ENCODE data around the gene RXFP4. TPM values are rescaled to one million over a fixed set of nuclear protein-coding genes. Genes with fewer than 3 reads are reported as not detected.

RXFP4 gene
- total and polyA plus RNA-seq, 2 donors (not counting 1 experiment from before 2014, with no cell fraction given): 0.12 TPM; not detected in 1

DNA sequence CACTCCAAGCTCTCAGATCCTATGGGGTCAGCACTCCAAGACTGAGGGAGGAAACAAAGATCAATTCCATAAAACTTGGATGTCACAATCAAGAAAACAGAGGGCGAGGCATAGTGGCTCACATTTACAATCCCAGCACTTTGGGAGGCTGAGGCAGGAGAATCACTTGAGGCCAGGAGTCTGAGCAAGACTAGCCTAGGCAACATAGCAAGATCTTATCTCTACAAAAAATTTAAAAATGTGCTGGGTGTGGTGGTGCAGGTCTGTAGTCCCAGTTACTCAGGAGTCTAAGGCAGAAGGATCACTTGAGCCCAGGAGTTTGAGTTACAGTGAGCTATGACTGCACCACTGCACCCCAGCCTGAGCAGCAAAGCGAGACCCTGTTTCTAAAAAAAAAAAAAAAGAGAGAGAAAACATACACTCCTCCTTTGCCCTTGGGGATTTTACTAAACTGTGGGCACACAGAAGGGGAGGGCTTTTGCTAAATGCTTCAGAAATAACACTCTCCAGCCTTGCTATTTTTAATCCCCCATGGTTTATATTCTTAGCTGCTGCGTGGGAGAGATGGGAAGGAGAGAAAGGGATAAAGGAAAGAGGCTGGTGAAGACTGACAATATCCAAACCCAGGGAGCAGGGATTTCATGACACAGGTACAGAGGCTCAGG, 18.8 kb downstream of the RXFP4 start:
- H3K4me3 Mint-ChIP-seq: peak overlapping the region; percentile 65
- ATAC-seq (ENCODE audit: low read depth) (peak; percentile 86), DNase-seq (peak; percentile 51)
- ChIA-PET CTCF (interaction anchor here (0.7 to 5.0 kb wide), 15 partner anchors 10 to 33 kb away, joined by 3 to 41 read pairs (median 4); partner anchors contain the start of genes ARHGEF2 and KHDC4), POLR2A (interaction anchor here (0.5 to 4.4 kb wide), 10 partner anchors 11 to 74 kb away, joined by 3 to 33 read pairs (median 4); partner anchors contain the start of genes ARHGEF2 and KHDC4)
- no peak for TF ChIP-seq EZH2 (IDR thresholded peaks at IDR 0.05; ENCODE audit: borderline replicate concordance, insufficient read depth, low read depth, low read length, poor library complexity, severe bottlenecking)
- TF ChIP-seq, protein P1, sequence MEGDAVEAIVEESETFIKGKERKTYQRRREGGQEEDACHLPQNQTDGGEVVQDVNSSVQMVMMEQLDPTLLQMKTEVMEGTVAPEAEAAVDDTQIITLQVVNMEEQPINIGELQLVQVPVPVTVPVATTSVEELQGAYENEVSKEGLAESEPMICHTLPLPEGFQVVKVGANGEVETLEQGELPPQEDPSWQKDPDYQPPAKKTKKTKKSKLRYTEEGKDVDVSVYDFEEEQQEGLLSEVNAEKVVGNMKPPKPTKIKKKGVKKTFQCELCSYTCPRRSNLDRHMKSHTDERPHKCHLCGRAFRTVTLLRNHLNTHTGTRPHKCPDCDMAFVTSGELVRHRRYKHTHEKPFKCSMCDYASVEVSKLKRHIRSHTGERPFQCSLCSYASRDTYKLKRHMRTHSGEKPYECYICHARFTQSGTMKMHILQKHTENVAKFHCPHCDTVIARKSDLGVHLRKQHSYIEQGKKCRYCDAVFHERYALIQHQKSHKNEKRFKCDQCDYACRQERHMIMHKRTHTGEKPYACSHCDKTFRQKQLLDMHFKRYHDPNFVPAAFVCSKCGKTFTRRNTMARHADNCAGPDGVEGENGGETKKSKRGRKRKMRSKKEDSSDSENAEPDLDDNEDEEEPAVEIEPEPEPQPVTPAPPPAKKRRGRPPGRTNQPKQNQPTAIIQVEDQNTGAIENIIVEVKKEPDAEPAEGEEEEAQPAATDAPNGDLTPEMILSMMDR (IDR thresholded peaks at IDR 0.05): no peak
- peak overlapping the region; percentile 51 to 69 for H3K27ac ChIP-seq (ENCODE audit: low read length in 2 of 2)
- intact Hi-C loops (cut with micrococcal nuclease): loop anchor here (1.0 kb wide), 3 partner anchors 14 to 29 kb away; no protein-coding TSS in a partner anchor
- no peaks in the 10 kb centered on the region for H3K9me3 Mint-ChIP-seq (ENCODE audit: insufficient read depth)
- H3K4me3 ChIP-seq (ENCODE audit: control extremely low read depth in 1 of 5, extremely low read depth in 1 of 5, insufficient read depth in 1 of 5, low read depth in 2 of 5, low read length in 4 of 5): peak overlapping the region in 2 of 5 experiments; percentile 11 to 29
- H3K4me1 Mint-ChIP-seq: peaks cover 53% of the 10 kb centered on the region
- WGBS (ENCODE audit: insufficient coverage): no CpG with 5 or more reads among the region's 3 CpGs
- peak overlapping the region; percentile 82 for H3K27ac Mint-ChIP-seq
- peak overlapping the region; percentile 70 for H3K4me2 ChIP-seq (replicated peaks; ENCODE audit: low read depth, low read length, poor library complexity, severe bottlenecking)
- no peak overlapping the region for H2AFZ ChIP-seq (ENCODE audit: insufficient read depth, low read depth, low read length, poor library complexity, severe bottlenecking)
- H4K20me1 ChIP-seq (ENCODE audit: control insufficient read depth, insufficient read depth, low read length, poor library complexity, severe bottlenecking): peaks cover 47% of the 10 kb centered on the region
- H3K4me1 ChIP-seq (ENCODE audit: control insufficient read depth in 2 of 2, insufficient read depth in 2 of 2, low read length in 2 of 2): peaks cover 38 to 51% of the 10 kb centered on the region in 2 donors
- no peaks in the 10 kb centered on the region for H3K9me3 ChIP-seq (ENCODE audit: control extremely low read depth in 1 of 3, control insufficient read depth in 2 of 3, insufficient read depth in 1 of 3, low read length in 2 of 3)
- H3K9ac ChIP-seq (ENCODE audit: low read length): peak overlapping the region; percentile 36
- H3K27me3 Mint-ChIP-seq: no peaks in the 10 kb centered on the region
- no peaks in the 10 kb centered on the region for H3K27me3 ChIP-seq (replicated peaks in 1 of 4; ENCODE audit: control extremely low read depth in 1 of 4, control insufficient read depth in 3 of 4, insufficient read depth in 4 of 4, low read length in 3 of 4)
- peaks cover 7 to 87% of the 10 kb centered on the region in 2 experiments for H3K36me3 ChIP-seq (replicated peaks in 1 of 2; ENCODE audit: control extremely low read depth in 1 of 2, control insufficient read depth in 1 of 2, extremely low read depth in 1 of 2, insufficient read depth in 2 of 2, low read length in 1 of 2)
- peaks cover 64% of the 10 kb centered on the region for H3K79me2 ChIP-seq (ENCODE audit: control insufficient read depth, insufficient read depth, low read length)

DNA sequence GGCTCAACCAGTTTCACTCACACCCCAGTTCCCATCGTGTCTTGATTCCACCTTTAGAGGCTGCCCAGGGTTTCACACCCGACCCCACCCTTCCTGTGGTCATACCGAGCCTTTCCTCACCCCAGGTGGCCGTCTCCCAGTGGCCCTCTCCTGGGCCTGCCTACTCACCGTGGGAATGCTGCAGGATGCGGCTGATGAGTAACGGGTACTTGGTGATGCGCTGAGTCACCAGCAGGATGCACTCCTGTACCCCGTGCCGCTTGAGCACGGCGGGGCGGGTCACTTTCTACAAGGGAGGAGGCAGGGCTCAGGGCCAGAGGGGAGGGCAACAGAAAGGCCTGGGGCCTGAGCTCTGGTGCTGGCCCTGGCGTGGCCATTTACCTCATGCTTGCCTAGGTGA, 20.5 kb downstream of the RXFP4 start:
- Histone ChIP-seq H3K27ac (ENCODE audit: low read length in 2 of 2) (peak overlapping the region; percentile 28 to 69), H3K27me3 (replicated peaks in 1 of 4; ENCODE audit: control extremely low read depth in 1 of 4, control insufficient read depth in 3 of 4, insufficient read depth in 4 of 4, low read length in 3 of 4) (no peaks in the 10 kb centered on the region), H3K4me3 (ENCODE audit: control extremely low read depth in 1 of 5, extremely low read depth in 1 of 5, insufficient read depth in 1 of 5, low read depth in 2 of 5, low read length in 4 of 5) (no peak overlapping the region), H3K79me2 (ENCODE audit: control insufficient read depth, insufficient read depth, low read length) (peaks cover 80% of the 10 kb centered on the region), H3K9ac (ENCODE audit: low read length) (no peak overlapping the region), H3K4me1 (ENCODE audit: control insufficient read depth in 2 of 2, insufficient read depth in 2 of 2, low read length in 2 of 2) (peaks cover 41 to 68% of the 10 kb centered on the region in 2 donors), H4K20me1 (ENCODE audit: control insufficient read depth, insufficient read depth, low read length, poor library complexity, severe bottlenecking) (peaks cover 61% of the 10 kb centered on the region), H3K36me3 (replicated peaks in 1 of 2; ENCODE audit: control extremely low read depth in 1 of 2, control insufficient read depth in 1 of 2, extremely low read depth in 1 of 2, insufficient read depth in 2 of 2, low read length in 1 of 2) (peaks cover 10 to 89% of the 10 kb centered on the region in 2 experiments), H3K9me3 (ENCODE audit: control extremely low read depth in 1 of 3, control insufficient read depth in 2 of 3, insufficient read depth in 1 of 3, low read length in 2 of 3) (no peaks in the 10 kb centered on the region), H2AFZ (ENCODE audit: insufficient read depth, low read depth, low read length, poor library complexity, severe bottlenecking) (no peak overlapping the region), H3K4me2 (replicated peaks; ENCODE audit: low read depth, low read length, poor library complexity, severe bottlenecking) (peak overlapping the region; percentile 15)
- Mint-ChIP-seq H3K4me3 (peak overlapping the region; percentile 59), H3K27ac (peak overlapping the region; percentile 82), H3K4me1 (peaks cover 66% of the 10 kb centered on the region), H3K27me3 (no peaks in the 10 kb centered on the region), H3K9me3 (ENCODE audit: insufficient read depth) (no peaks in the 10 kb centered on the region)
- intact Hi-C loops (cut with micrococcal nuclease): no loop called here
- 64% methylated on average over 12 of the region's 14 CpGs for WGBS (ENCODE audit: insufficient coverage)
- DNase-seq: no peak
- POLR2A ChIA-PET: interaction anchor here (1.0 to 4.4 kb wide), 5 partner anchors 12 to 28 kb away, joined by 4 to 33 read pairs (median 7); partner anchors contain the start of gene ARHGEF2
- TF ChIP-seq, protein P1 (IDR thresholded peaks at IDR 0.05): no peak
- TF ChIP-seq EZH2 (IDR thresholded peaks at IDR 0.05; ENCODE audit: borderline replicate concordance, insufficient read depth, low read depth, low read length, poor library complexity, severe bottlenecking): no peak
- CTCF ChIA-PET: interaction anchor here (2.5 to 5.0 kb wide), 4 partner anchors 14 to 28 kb away, joined by 5 to 41 read pairs (median 28); partner anchors contain the start of gene ARHGEF2
- no peak for ATAC-seq (ENCODE audit: low read depth)

All from B cell (primary cell).